Measurements from ENCODE around the gene FBXO36. TPM values are rescaled to one million over a fixed set of nuclear protein-coding genes. Genes with fewer than 3 reads are reported as not detected.

Gene FBXO36
- total and polyA plus RNA-seq, 2 of the 8 experiments (the other 6 are each of a cell fraction or from before 2014, with no cell fraction given) = 3.4 TPM

DNA sequence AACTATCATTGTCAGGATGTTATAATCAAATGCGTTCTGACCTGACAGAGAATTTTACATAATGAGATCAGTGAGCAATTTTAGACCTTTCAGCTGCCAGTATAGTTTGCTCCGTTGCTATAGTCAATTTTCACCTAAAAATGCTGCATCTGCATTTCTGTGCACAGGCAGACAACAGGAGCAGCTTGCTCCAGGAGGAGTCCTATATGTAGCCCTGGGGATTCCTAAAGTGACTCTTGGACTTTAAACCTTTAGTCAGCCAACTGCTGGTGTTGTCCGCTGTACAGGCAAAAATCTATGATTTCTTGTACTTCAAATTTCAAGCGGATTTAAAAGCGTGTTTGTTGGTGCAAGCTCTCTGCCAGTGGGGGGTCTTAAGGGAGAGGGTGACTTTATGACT is 120.7 kb downstream of the FBXO36 start (continued):
- TF ChIP-seq PHF8 (conservative IDR thresholded peaks at IDR 0.05; ENCODE audit: low read depth, low read length) (no peak), CBX8 (IDR thresholded peaks at IDR 0.05; ENCODE audit: borderline replicate concordance, low read depth, low read length) (no peak), SIX5 (IDR thresholded peaks at IDR 0.05; ENCODE audit: low read depth, low read length) (no peak), RXRA (IDR thresholded peaks at IDR 0.05; ENCODE audit: insufficient read depth, low read depth, low read length) (no peak), CREB1 (IDR thresholded peaks at IDR 0.05) (no peak), CHD2 (IDR thresholded peaks at IDR 0.05; ENCODE audit: low read length) (no peak), NANOG (IDR thresholded peaks at IDR 0.05; ENCODE audit: insufficient read depth, low read depth, low read length, poor library complexity, severe bottlenecking) (no peak)
